ENCODE measurements around the gene SH3BP5. TPM values are rescaled to one million over a fixed set of nuclear protein-coding genes. Genes with fewer than 3 reads are reported as not detected.

Gene SH3BP5
- total and polyA plus RNA-seq, 2 donors (not counting 1 experiment from before 2014, with no cell fraction given) = 76.6 to 92.3 TPM

- H4K20me1 ChIP-seq (ENCODE audit: control insufficient read depth, insufficient read depth, low read length, poor library complexity, severe bottlenecking) = peaks cover 92% of the 10 kb centered on the region
- 89% methylated on average over 3 of the region's 3 CpGs for WGBS (ENCODE audit: insufficient coverage)
- peak overlapping the region; percentile 52 for H3K4me3 Mint-ChIP-seq
- intact Hi-C loops (cut with micrococcal nuclease) = no loop called here
- peak overlapping the region; percentile 74 for H3K27ac Mint-ChIP-seq
- no peak for ATAC-seq (ENCODE audit: low read depth)
- H3K27me3 ChIP-seq (replicated peaks in 1 of 4; ENCODE audit: control extremely low read depth in 1 of 4, control insufficient read depth in 3 of 4, insufficient read depth in 4 of 4, low read length in 3 of 4) = no peaks in the 10 kb centered on the region
- peaks cover 100% of the 10 kb centered on the region for H3K79me2 ChIP-seq (ENCODE audit: control insufficient read depth, insufficient read depth, low read length)
- H3K27ac ChIP-seq (ENCODE audit: low read length in 2 of 2) = no peak overlapping the region
- H3K9me3 Mint-ChIP-seq (ENCODE audit: insufficient read depth) = no peaks in the 10 kb centered on the region
- ChIA-PET CTCF (interaction anchor here (0.7 to 11.5 kb wide), 5 partner anchors 9 to 58 kb away, joined by 3 to 221 read pairs (median 3); no protein-coding TSS in a partner anchor), POLR2A (interaction anchor here (0.6 kb wide), 1 partner anchor 29 kb away, joined by 6 read pairs; no protein-coding TSS in a partner anchor)
- peaks cover 4 to 75% of the 10 kb centered on the region in 2 experiments for H3K36me3 ChIP-seq (replicated peaks in 1 of 2; ENCODE audit: control extremely low read depth in 1 of 2, control insufficient read depth in 1 of 2, extremely low read depth in 1 of 2, insufficient read depth in 2 of 2, low read length in 1 of 2)
- no peak overlapping the region for H2AFZ ChIP-seq (ENCODE audit: insufficient read depth, low read depth, low read length, poor library complexity, severe bottlenecking)
- H3K4me2 ChIP-seq (replicated peaks; ENCODE audit: low read depth, low read length, poor library complexity, severe bottlenecking) = no peak overlapping the region
- peaks cover 74 to 87% of the 10 kb centered on the region in 2 donors for H3K4me1 ChIP-seq (ENCODE audit: control insufficient read depth in 2 of 2, insufficient read depth in 2 of 2, low read length in 2 of 2)
- peaks cover 86% of the 10 kb centered on the region for H3K4me1 Mint-ChIP-seq
- DNase-seq = no peak
- H3K9me3 ChIP-seq (ENCODE audit: control extremely low read depth in 1 of 3, control insufficient read depth in 2 of 3, insufficient read depth in 1 of 3, low read length in 2 of 3) = no peaks in the 10 kb centered on the region
- H3K4me3 ChIP-seq (ENCODE audit: control extremely low read depth in 1 of 5, extremely low read depth in 1 of 5, insufficient read depth in 1 of 5, low read depth in 2 of 5, low read length in 4 of 5) = no peak overlapping the region
- TF ChIP-seq CTCF (IDR thresholded peaks at IDR 0.05) (no peak), EZH2 (IDR thresholded peaks at IDR 0.05; ENCODE audit: borderline replicate concordance, insufficient read depth, low read depth, low read length, poor library complexity, severe bottlenecking) (no peak)
- H3K27me3 Mint-ChIP-seq = no peaks in the 10 kb centered on the region
- no peak overlapping the region for H3K9ac ChIP-seq (ENCODE audit: low read length)
These were observed 6.3 kb downstream of the SH3BP5 start for GRCh38 chr3:15326037-15326436.

DNA sequence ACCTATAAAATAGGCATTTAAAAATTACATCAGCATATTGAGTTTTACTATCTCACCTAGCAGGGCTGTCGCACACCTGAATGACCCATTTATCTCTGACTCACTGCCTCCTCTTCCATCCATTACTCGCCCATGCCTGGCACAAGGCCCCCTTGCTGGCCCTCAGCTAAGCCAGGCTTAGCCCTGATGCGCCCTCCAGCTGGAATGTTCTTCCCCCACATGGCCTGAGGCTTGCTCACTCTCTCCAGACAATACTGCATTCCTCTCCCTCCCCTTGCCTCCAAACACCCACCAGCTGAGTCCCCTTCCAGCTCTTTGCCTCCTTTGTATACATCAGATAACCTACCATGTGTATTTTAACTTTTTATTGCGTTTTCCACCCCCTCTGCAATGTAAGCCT lies 7.2 kb downstream of the SH3BP5 start:
- ATAC-seq (ENCODE audit: low read depth) = no peak
- no peak overlapping the region for H3K4me2 ChIP-seq (replicated peaks; ENCODE audit: low read depth, low read length, poor library complexity, severe bottlenecking)
- ChIA-PET POLR2A (interaction anchor here (0.7 kb wide), 1 partner anchor 60 kb away, joined by 4 read pairs; no protein-coding TSS in a partner anchor), CTCF (interaction anchor here (0.7 to 11.5 kb wide), 5 partner anchors 28 to 58 kb away, joined by 3 to 221 read pairs (median 4); no protein-coding TSS in a partner anchor)
- H3K9ac ChIP-seq (ENCODE audit: low read length) = no peak overlapping the region
- H3K4me3 ChIP-seq (ENCODE audit: control extremely low read depth in 1 of 5, extremely low read depth in 1 of 5, insufficient read depth in 1 of 5, low read depth in 2 of 5, low read length in 4 of 5) = no peak overlapping the region
- peaks cover 100% of the 10 kb centered on the region for H3K79me2 ChIP-seq (ENCODE audit: control insufficient read depth, insufficient read depth, low read length)
- Mint-ChIP-seq H3K27ac (peak overlapping the region; percentile 12), H3K4me1 (peaks cover 85% of the 10 kb centered on the region), H3K4me3 (peak overlapping the region; percentile 15), H3K9me3 (ENCODE audit: insufficient read depth) (no peaks in the 10 kb centered on the region), H3K27me3 (no peaks in the 10 kb centered on the region)
- peaks cover 92% of the 10 kb centered on the region for H4K20me1 ChIP-seq (ENCODE audit: control insufficient read depth, insufficient read depth, low read length, poor library complexity, severe bottlenecking)
- no peak for DNase-seq
- peaks cover 4 to 74% of the 10 kb centered on the region in 2 experiments for H3K36me3 ChIP-seq (replicated peaks in 1 of 2; ENCODE audit: control extremely low read depth in 1 of 2, control insufficient read depth in 1 of 2, extremely low read depth in 1 of 2, insufficient read depth in 2 of 2, low read length in 1 of 2)
- H3K27ac ChIP-seq (ENCODE audit: low read length in 2 of 2) = no peak overlapping the region
- TF ChIP-seq EZH2 (IDR thresholded peaks at IDR 0.05; ENCODE audit: borderline replicate concordance, insufficient read depth, low read depth, low read length, poor library complexity, severe bottlenecking) = no peak
- no peak for TF ChIP-seq CTCF (IDR thresholded peaks at IDR 0.05)
- no peaks in the 10 kb centered on the region for H3K9me3 ChIP-seq (ENCODE audit: control extremely low read depth in 1 of 3, control insufficient read depth in 2 of 3, insufficient read depth in 1 of 3, low read length in 2 of 3)
- H2AFZ ChIP-seq (ENCODE audit: insufficient read depth, low read depth, low read length, poor library complexity, severe bottlenecking) = no peak overlapping the region
- H3K27me3 ChIP-seq (replicated peaks in 1 of 4; ENCODE audit: control extremely low read depth in 1 of 4, control insufficient read depth in 3 of 4, insufficient read depth in 4 of 4, low read length in 3 of 4) = no peaks in the 10 kb centered on the region
- 95% methylated on average over 4 of the region's 4 CpGs for WGBS (ENCODE audit: insufficient coverage)
- intact Hi-C loops (cut with micrococcal nuclease) = no loop called here
- H3K4me1 ChIP-seq (ENCODE audit: control insufficient read depth in 2 of 2, insufficient read depth in 2 of 2, low read length in 2 of 2) = peaks cover 74 to 89% of the 10 kb centered on the region in 2 donors

Data from B cell (primary cell).